ENCODE results near the gene CCL15.
"Not testable (repeated sequence)": the region's sequence is repeated elsewhere in the genome, so short reads cannot be mapped to it uniquely, and the experiment has no call there.

Gene CCL15

GRCh38 chr17:36001110-36001771 lies at the start of gene CCL15:
Gene CCL15 (minus strand): TSS chr17:36001553. CDS start chr17:36001492, 61 bp downstream.
- no peak within 1 kb of the TSS for H3K4me3 Mint-ChIP-seq
- H3K4me1 Mint-ChIP-seq (ENCODE audit: low read depth), result peaks cover 8% of the 10 kb centered on the region
- no peaks in the 10 kb centered on the region for H3K27me3 Mint-ChIP-seq
- H3K9me3 Mint-ChIP-seq (ENCODE audit: low read depth), result no peaks in the 10 kb centered on the region
- H3K36me3 Mint-ChIP-seq, result no peaks in the 10 kb centered on the region
- H3K27ac Mint-ChIP-seq, result no peak within 1 kb of the TSS

- H3K9me3 Mint-ChIP-seq (ENCODE audit: low read depth), result peaks cover 24% of the 10 kb centered on the region
- peaks cover 17% of the 10 kb centered on the region for H3K36me3 Mint-ChIP-seq
- H3K4me3 Mint-ChIP-seq, result no peak overlapping the region
- H3K27ac Mint-ChIP-seq, result no peak overlapping the region
- peaks cover 16% of the 10 kb centered on the region for H3K27me3 Mint-ChIP-seq
- H3K4me1 Mint-ChIP-seq (ENCODE audit: low read depth), result no peaks in the 10 kb centered on the region
These were observed 48.3 kb upstream of the CCL15 start for GRCh38 chr17:36049643-36050042.

GRCh38 chr17:36048066-36048465 lies 46.7 kb upstream of the CCL15 start:
- Mint-ChIP-seq H3K4me3 (no peak overlapping the region), H3K27me3 (peaks cover 20% of the 10 kb centered on the region), H3K27ac (no peak overlapping the region), H3K4me1 (ENCODE audit: low read depth) (no peaks in the 10 kb centered on the region), H3K9me3 (ENCODE audit: low read depth) (peaks cover 24% of the 10 kb centered on the region), H3K36me3 (peaks cover 17% of the 10 kb centered on the region)

GRCh38 chr17:36036235-36036634 lies 34.9 kb upstream of the CCL15 start:
- Mint-ChIP-seq H3K4me1 (ENCODE audit: low read depth) (no peaks in the 10 kb centered on the region), H3K4me3 (no peak overlapping the region), H3K27me3 (peaks cover 1% of the 10 kb centered on the region), H3K9me3 (ENCODE audit: low read depth) (no peaks in the 10 kb centered on the region), H3K36me3 (no peaks in the 10 kb centered on the region), H3K27ac (no peak overlapping the region)

GRCh38 chr17:36034127-36034526 lies 32.8 kb upstream of the CCL15 start:
- Mint-ChIP-seq H3K4me3 (no peak overlapping the region), H3K4me1 (ENCODE audit: low read depth) (no peaks in the 10 kb centered on the region), H3K36me3 (no peaks in the 10 kb centered on the region), H3K9me3 (ENCODE audit: low read depth) (no peaks in the 10 kb centered on the region), H3K27ac (no peak overlapping the region), H3K27me3 (peaks cover 3% of the 10 kb centered on the region)

- H3K36me3 Mint-ChIP-seq, result no peaks in the 10 kb centered on the region
- peaks cover 2% of the 10 kb centered on the region for H3K27me3 Mint-ChIP-seq
- no peak overlapping the region for H3K4me3 Mint-ChIP-seq
- H3K4me1 Mint-ChIP-seq (ENCODE audit: low read depth), result no peaks in the 10 kb centered on the region
- no peaks in the 10 kb centered on the region for H3K9me3 Mint-ChIP-seq (ENCODE audit: low read depth)
- H3K27ac Mint-ChIP-seq, result no peak overlapping the region
These were observed 29.6 kb upstream of the CCL15 start for GRCh38 chr17:36030956-36031355.

GRCh38 chr17:36027761-36028160 lies 26.4 kb upstream of the CCL15 start:
- peaks cover 13% of the 10 kb centered on the region for H3K27me3 Mint-ChIP-seq
- no peaks in the 10 kb centered on the region for H3K9me3 Mint-ChIP-seq (ENCODE audit: low read depth)
- no peaks in the 10 kb centered on the region for H3K36me3 Mint-ChIP-seq
- H3K27ac Mint-ChIP-seq, result no peak overlapping the region
- no peak overlapping the region for H3K4me3 Mint-ChIP-seq
- no peaks in the 10 kb centered on the region for H3K4me1 Mint-ChIP-seq (ENCODE audit: low read depth)

- H3K9me3 Mint-ChIP-seq (ENCODE audit: low read depth), result no peaks in the 10 kb centered on the region
- peaks cover 16% of the 10 kb centered on the region for H3K27me3 Mint-ChIP-seq
- H3K36me3 Mint-ChIP-seq, result no peaks in the 10 kb centered on the region
- H3K4me1 Mint-ChIP-seq (ENCODE audit: low read depth), result no peaks in the 10 kb centered on the region
- no peak overlapping the region for H3K4me3 Mint-ChIP-seq
- H3K27ac Mint-ChIP-seq, result no peak overlapping the region
These were observed 22.9 kb upstream of the CCL15 start for GRCh38 chr17:36024106-36024869.

GRCh38 chr17:36019423-36019822 lies 18.1 kb upstream of the CCL15 start:
- Mint-ChIP-seq H3K4me1 (ENCODE audit: low read depth) (no peaks in the 10 kb centered on the region), H3K4me3 (no peak overlapping the region), H3K27me3 (peaks cover 13% of the 10 kb centered on the region), H3K36me3 (no peaks in the 10 kb centered on the region), H3K9me3 (ENCODE audit: low read depth) (no peaks in the 10 kb centered on the region), H3K27ac (no peak overlapping the region)

- Mint-ChIP-seq H3K36me3 (no peaks in the 10 kb centered on the region), H3K4me3 (no peak within 1 kb of the TSS), H3K9me3 (ENCODE audit: low read depth) (no peaks in the 10 kb centered on the region), H3K27me3 (peaks cover 6% of the 10 kb centered on the region), H3K4me1 (ENCODE audit: low read depth) (no peaks in the 10 kb centered on the region), H3K27ac (no peak within 1 kb of the TSS)
These were observed 16.4 kb upstream of the CCL15 start, which contains the start of gene CCL23 for GRCh38 chr17:36017799-36018198. Gene CCL23 (minus strand): TSS chr17:36017972. CDS start chr17:36017897, 75 bp downstream.

GRCh38 chr17:36016555-36016954 lies 15.2 kb upstream of the CCL15 start:
- Mint-ChIP-seq H3K27me3 (peaks cover 6% of the 10 kb centered on the region), H3K4me1 (ENCODE audit: low read depth) (no peaks in the 10 kb centered on the region), H3K27ac (no peak overlapping the region), H3K36me3 (no peaks in the 10 kb centered on the region), H3K9me3 (ENCODE audit: low read depth) (no peaks in the 10 kb centered on the region), H3K4me3 (no peak overlapping the region)

- not testable (repeated sequence) for H3K27ac Mint-ChIP-seq; H3K4me3 Mint-ChIP-seq; H3K27me3 Mint-ChIP-seq; H3K36me3 Mint-ChIP-seq; H3K4me1 Mint-ChIP-seq (ENCODE audit: low read depth); H3K9me3 Mint-ChIP-seq (ENCODE audit: low read depth)
These were observed 14.5 kb upstream of the CCL15 start for GRCh38 chr17:36015895-36016294.

- Mint-ChIP-seq H3K9me3 (ENCODE audit: low read depth) (no peaks in the 10 kb centered on the region), H3K27ac (no peak overlapping the region), H3K4me3 (no peak overlapping the region), H3K27me3 (peaks cover 4% of the 10 kb centered on the region), H3K36me3 (no peaks in the 10 kb centered on the region), H3K4me1 (ENCODE audit: low read depth) (no peaks in the 10 kb centered on the region)
These were observed 13.6 kb upstream of the CCL15 start for GRCh38 chr17:36014946-36015345.

- H3K9me3 Mint-ChIP-seq (ENCODE audit: low read depth), result no peaks in the 10 kb centered on the region
- H3K4me3 Mint-ChIP-seq, result no peak overlapping the region
- no peaks in the 10 kb centered on the region for H3K4me1 Mint-ChIP-seq (ENCODE audit: low read depth)
- no peaks in the 10 kb centered on the region for H3K36me3 Mint-ChIP-seq
- H3K27me3 Mint-ChIP-seq, result peaks cover 2% of the 10 kb centered on the region
- H3K27ac Mint-ChIP-seq, result no peak overlapping the region
These were observed 9.8 kb upstream of the CCL15 start for GRCh38 chr17:36011201-36011600.

- Mint-ChIP-seq H3K9me3 (ENCODE audit: low read depth) (no peaks in the 10 kb centered on the region), H3K27me3 (peaks cover 2% of the 10 kb centered on the region), H3K4me3 (no peak overlapping the region), H3K36me3 (no peaks in the 10 kb centered on the region), H3K4me1 (ENCODE audit: low read depth) (peaks cover 7% of the 10 kb centered on the region), H3K27ac (no peak overlapping the region)
These were observed 7.8 kb upstream of the CCL15 start for GRCh38 chr17:36008998-36009665.
